T-helper 1 cell treated with Interleukin-12 subunit alpha and Interleukin-12 subunit beta and Interleukin-4 antibody, amounts not matched to agents 30 ng/mL and 1 ng/mL, for 36 hours (primary cell): Measurements from ENCODE around the gene NTMT1. TPM values are rescaled to one million over a fixed set of nuclear protein-coding genes. Genes with fewer than 3 reads are reported as not detected.
"Not testable (repeated sequence)": the region's sequence is repeated elsewhere in the genome, so short reads cannot be mapped to it uniquely, and the experiment has no call there.

Source experiments
- intact Hi-C: fragments of 100-400 bp; cut with micrococcal nuclease; formaldehyde crosslinking; loops from one replicate; pipeline ENCODE4 v1.15.1; 2024
- total RNA-seq: library from RNA; stranded (reverse); gene quantifications from 2 replicates; pipeline ENCODE4 v1.2.3, GENCODE V29; 2022

The NTMT1 gene
- total RNA-seq, result 33.7 and 35.4 TPM in 2 replicates

GRCh38 chr9:129626079-129626624 is at the start of gene NTMT1:
Gene NTMT1, plus strand, starts transcription at chr9:129626163. Its CDS starts 6,541 bp downstream, at chr9:129632704.
- intact Hi-C loops, result loop anchor here (1.0 to 10.0 kb wide), 8 partner anchors 16 to 589 kb away; partner anchors contain the start of genes ASB6, C9orf78, CRAT and DOLPP1

DNA sequence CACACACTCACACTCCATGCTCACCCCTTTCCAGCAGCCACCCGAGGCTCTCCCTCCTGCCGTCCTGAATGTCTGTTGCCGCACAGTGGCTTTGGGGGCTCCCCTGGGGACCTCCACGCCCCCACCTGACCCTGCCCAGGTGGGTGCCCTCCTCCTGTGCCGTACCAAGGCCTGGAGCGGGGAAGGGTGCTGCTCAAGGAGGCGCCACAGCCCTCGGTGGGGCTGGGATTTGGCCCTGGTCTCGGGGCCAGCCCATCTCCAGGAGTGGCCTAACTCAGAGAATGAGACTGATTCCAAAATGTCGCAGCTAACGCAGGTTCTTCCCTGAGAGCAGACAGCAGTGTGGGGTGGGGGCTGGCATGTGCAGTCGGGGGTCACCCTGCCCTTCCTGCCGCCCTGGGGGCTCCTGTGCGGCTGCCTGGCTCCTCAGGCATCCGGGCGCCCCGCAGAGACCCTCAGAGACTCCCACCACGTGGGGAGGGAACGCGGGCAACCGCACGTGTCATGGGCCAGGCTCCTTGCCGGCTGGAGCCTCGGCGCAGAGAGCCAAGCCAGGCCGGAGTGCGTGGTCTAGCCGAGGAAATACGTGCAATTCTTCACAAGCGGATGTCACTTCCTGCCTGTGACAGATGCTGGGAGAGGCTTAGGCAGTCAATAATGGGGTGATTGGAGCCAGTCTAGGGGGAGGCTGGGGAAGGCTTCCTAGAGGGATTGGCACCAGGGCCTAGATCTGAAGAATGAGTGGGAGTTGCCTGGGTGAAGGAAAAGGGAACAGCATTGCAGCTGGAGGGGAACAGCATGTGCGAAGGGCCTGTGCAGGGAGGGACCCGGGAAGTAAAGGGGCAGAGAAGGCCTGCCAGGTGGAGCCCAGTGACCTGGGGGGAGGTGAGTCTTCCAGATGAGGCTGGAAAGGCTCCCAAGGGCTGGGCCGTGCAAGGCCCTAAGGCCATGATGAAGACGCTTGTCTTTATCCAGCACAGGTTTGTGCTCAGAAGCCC is 49.1 kb upstream of the NTMT1 start:
- intact Hi-C loops, result no loop called here

GRCh38 chr9:129579294-129579693 is 46.7 kb upstream of the NTMT1 start:
- intact Hi-C loops, result no loop called here

DNA sequence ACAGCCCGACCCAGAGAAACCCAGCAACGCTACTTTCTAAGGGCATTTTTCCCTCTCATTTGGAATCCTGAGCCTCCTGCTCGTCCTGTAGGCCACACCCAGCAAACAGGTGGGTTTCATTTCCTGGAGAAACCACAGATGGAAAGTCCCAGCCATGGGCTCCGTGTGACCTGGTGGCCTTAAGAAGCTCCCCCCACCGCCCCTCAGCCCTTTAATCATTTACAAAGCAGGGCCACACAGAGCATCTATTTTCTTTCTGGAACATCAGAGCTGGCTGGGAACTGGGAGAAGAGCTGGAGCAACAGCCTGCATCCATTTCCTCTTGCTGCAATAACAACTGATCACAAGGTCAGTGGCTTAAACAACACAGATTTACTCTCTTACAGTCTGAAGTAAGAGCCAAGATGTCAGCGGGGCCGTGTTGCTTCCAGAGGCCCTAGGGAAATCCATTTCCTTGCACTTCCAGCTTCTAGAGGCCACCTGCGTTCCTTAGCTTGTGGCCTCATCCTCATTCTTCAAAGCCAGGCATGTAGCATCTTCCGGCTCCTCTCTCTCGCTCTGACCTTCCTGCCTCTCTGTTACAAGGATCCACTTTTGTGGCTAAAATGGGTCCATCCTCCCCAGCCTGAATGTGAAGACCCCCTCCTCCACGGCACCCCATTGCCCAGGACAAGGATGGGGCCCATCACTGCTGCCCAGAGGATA is 45.6 kb upstream of the NTMT1 start:
- intact Hi-C loops, result loop anchor here (2.0 to 5.0 kb wide), 3 partner anchors 94 to 698 kb away; partner anchors contain the start of genes KYAT1 and LRRC8A

DNA sequence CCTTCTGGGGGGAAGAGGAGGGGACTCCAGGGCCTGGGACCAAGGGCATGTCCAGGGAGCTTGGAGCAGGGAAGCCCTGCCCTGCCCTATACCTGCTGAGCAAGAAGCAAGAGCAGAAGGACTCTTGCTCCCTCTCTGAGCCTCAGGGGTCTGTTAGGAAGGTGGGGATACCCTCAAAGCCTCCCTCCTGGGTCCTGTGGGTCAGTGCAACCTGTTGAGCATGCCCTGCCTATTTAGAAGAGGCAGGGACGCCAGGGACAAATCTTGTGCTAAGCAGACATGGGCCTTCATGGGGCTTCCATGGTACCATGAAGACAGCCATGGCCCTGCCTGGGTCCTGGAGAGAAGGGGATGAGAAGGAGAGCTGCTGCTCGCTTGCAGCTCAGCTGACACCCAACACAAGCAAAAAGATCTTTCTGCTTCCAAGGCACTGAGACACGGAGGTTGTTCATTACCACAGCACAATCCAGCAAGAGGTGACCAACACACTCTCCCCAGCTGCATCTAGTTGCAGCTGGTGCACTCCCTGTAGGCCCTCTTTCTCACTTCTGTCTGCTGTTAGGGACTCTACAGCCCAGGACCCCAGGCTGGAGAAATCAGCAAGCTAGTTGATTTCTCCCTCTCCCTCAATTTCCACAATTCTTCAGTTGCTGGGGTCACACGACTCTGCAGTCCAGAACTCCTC is 44.3 kb upstream of the NTMT1 start:
- intact Hi-C loops, result loop anchor here (2.0 to 5.0 kb wide), 3 partner anchors 95 to 699 kb away; partner anchors contain the start of genes KYAT1 and LRRC8A

GRCh38 chr9:129582855-129583254 is 43.1 kb upstream of the NTMT1 start:
- intact Hi-C loops, result loop anchor here (5.0 kb wide), 1 partner anchor 701 kb away; the partner anchor contains the start of genes KYAT1 and LRRC8A

GRCh38 chr9:129583308-129584038 is 42.5 kb upstream of the NTMT1 start:
- intact Hi-C loops, result loop anchor here (1.0 to 5.0 kb wide), 4 partner anchors 87 to 701 kb away; partner anchors contain the start of genes IER5L, KYAT1 and LRRC8A

GRCh38 chr9:129584136-129584535 is 41.8 kb upstream of the NTMT1 start:
- intact Hi-C loops, result loop anchor here (1.0 to 5.0 kb wide), 4 partner anchors 87 to 702 kb away; partner anchors contain the start of genes IER5L, KYAT1 and LRRC8A

DNA sequence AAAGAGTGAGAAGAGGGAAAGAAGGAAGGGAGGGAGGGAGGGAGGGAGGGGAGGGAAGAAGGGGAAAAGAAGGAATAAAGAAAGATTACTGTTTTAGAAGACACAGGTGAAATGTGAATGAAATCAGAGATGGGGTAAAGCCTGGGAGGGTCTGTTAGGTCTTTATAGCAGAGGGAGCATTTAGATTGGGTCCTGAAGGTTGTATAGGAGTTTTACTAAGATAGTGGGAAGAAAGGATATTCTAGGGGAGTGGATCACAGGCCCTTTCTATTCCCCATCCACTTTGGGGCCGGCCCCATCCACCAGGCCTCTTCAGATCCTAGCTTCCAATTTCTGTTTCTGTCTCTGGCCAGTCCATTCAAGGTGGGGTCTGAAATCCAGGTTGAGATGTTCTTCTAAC is 40.6 kb upstream of the NTMT1 start:
- intact Hi-C loops, result loop anchor here (2.0 to 5.0 kb wide), 2 partner anchors 89 to 318 kb away; no protein-coding TSS in a partner anchor

- intact Hi-C loops, result loop anchor here (5.0 kb wide), 1 partner anchor 319 kb away; no protein-coding TSS in a partner anchor
These were observed 39.7 kb upstream of the NTMT1 start for GRCh38 chr9:129586245-129586644.

DNA sequence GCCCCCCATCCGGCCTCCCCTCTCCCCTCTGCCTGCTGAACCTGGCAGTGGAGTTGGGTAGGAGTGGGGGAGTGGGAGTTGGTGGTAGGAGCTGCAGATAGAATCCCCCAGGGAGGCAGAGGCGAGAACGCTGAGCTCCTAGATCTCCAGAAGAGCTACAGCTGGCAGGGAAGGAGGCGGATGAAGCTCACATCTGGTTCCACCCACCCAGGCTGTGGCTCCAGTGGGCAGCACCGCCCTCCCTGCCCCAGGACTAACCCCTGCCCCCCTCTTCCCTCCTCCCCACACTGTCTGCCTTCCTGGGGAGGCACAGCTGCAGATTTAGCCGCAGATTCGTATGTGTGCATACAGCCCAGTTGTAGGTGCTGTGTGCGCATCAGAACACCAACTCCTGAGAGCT is 39.3 kb upstream of the NTMT1 start:
- intact Hi-C loops, result loop anchor here (5.0 kb wide), 1 partner anchor 319 kb away; no protein-coding TSS in a partner anchor

- intact Hi-C loops, result loop anchor here (5.0 kb wide), 1 partner anchor 320 kb away; no protein-coding TSS in a partner anchor
These were observed 38.3 kb upstream of the NTMT1 start for GRCh38 chr9:129587487-129588262.

DNA sequence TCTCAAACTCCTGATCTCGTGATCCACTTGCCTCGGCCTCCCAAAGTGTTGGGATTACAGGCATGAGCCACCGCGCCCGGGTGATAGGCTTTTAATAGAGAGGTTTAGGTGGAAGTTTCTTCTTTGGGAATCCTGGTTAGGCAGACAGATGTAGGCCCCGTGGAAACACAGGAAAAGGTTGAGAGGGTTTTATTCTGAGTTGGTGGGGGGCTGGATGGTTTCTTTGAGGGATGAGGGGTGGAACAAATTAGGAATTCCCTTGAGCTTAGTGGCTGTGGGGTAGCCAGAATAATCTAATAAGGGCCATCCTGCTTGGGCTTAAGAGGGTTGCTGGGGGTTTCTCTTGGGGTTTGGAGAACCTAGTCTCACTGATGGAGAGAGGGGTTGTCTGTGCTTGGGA is 35.5 kb upstream of the NTMT1 start:
- intact Hi-C loops, result no loop called here

GRCh38 chr9:129591916-129592315 is 34.0 kb upstream of the NTMT1 start:
- intact Hi-C loops, result no loop called here

- intact Hi-C loops, result not testable (repeated sequence)
These were observed 33.2 kb upstream of the NTMT1 start for GRCh38 chr9:129592790-129593189.

GRCh38 chr9:129594632-129595031 is 31.3 kb upstream of the NTMT1 start:
- intact Hi-C loops, result no loop called here

DNA sequence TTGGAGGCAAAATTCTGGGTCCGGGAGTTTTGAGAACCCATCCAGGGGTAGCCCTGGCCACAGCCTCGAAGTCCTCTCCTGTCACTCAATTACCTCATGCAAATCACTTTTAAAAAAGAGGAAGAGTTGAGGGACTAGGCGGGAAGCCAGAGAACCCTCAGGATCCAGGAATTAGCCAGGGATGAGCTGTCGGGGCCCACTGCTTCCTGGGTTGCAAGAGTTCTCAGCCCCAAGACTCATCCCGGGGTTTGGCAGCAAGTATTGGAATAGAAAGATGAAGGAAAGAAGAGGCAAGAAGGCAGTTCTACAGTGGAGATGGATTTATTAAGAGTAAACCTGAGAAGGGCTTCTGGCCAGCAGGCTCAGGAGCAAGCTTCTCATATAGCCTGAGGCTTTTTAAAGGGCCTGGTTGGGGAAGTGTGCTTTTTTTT is 30.6 kb upstream of the NTMT1 start:
- intact Hi-C loops, result no loop called here

DNA sequence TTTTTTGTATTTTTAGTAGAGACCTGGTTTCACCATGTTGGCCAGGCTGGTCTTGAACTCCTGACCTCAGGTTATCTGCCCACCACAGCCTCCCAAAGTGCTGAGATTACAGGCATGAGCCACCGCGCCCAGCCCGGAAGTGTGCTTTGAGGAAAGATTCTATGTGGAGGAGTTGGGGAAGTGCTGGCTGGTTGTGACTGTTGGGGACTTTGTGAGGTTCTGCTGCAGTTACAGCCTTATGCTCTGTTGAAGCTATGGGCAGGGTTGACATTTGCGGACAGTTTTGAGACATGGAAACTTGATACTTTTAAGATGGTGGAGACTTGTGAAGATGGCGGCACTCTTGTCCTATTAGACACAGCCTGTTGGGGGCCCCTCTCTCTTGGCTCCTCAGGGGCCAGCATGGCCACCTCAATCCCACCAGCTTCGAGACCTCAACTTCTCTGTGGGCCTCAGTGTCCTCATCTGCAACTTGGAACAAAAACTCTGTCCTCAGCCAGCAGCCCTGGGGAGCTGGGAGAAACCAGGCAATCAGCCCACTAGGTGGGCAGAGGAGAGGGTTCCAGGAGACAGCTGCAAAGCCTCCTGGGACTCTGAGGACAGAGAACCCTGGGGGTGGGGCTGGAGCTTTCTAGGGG is 29.9 kb upstream of the NTMT1 start:
- intact Hi-C loops, result no loop called here
